Peyer's patch (tissue), 4 donors: ENCODE results near the gene OR9G1.

Source experiments
- POLR2A ChIP-seq, 2 donors: fragments of 450-650 bp; IDR thresholded peaks; one replicate each; pipeline ENCODE4 v1.5.1; 2017; ENCODE audit warnings: antibody characterized with exemption in 2 of 2, mild to moderate bottlenecking in 2 of 2, moderate library complexity in 2 of 2
- TF ChIP-seq, protein P1 (sequence below), 6 experiments: fragments of 450-650 bp in 4 of 6; fragments of 200-600 bp in 2 of 6; sonication (generic) in 1 of 6; IDR thresholded peaks; one replicate each; pipeline ENCODE4 v1.5.1; 2017 to 2019; ENCODE audit warnings: antibody characterized with exemption in 6 of 6, mild to moderate bottlenecking in 3 of 6, moderate library complexity in 1 of 6

DNA sequence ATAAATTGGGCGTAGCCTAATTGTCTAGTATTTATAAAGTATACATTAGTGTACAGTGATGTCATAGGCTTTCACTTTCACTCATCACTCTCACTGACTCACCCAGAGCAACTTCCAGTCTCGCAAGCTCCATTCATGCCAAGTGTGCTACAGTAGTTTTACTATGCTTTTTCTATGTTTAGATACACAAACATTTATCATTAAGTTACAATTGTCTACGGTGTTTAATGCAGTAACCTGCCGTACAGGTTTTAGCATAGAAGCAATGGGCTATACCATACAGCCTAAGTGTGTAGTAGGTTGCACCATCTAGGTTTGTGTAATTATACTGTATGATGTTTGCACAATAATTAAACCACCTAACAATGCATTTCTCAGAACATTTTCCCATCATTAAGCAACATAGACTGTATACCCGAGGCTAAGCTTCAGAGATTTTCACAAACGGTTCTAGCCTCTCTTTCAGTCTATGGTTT is 17.5 kb downstream of the OR9G1 start:
- TF ChIP-seq, protein P1, sequence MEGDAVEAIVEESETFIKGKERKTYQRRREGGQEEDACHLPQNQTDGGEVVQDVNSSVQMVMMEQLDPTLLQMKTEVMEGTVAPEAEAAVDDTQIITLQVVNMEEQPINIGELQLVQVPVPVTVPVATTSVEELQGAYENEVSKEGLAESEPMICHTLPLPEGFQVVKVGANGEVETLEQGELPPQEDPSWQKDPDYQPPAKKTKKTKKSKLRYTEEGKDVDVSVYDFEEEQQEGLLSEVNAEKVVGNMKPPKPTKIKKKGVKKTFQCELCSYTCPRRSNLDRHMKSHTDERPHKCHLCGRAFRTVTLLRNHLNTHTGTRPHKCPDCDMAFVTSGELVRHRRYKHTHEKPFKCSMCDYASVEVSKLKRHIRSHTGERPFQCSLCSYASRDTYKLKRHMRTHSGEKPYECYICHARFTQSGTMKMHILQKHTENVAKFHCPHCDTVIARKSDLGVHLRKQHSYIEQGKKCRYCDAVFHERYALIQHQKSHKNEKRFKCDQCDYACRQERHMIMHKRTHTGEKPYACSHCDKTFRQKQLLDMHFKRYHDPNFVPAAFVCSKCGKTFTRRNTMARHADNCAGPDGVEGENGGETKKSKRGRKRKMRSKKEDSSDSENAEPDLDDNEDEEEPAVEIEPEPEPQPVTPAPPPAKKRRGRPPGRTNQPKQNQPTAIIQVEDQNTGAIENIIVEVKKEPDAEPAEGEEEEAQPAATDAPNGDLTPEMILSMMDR (IDR thresholded peaks at IDR 0.05) = no peak
- no peak for TF ChIP-seq POLR2A (IDR thresholded peaks at IDR 0.05)
